ENCODE results near the gene RARB.

RARB gene

DNA sequence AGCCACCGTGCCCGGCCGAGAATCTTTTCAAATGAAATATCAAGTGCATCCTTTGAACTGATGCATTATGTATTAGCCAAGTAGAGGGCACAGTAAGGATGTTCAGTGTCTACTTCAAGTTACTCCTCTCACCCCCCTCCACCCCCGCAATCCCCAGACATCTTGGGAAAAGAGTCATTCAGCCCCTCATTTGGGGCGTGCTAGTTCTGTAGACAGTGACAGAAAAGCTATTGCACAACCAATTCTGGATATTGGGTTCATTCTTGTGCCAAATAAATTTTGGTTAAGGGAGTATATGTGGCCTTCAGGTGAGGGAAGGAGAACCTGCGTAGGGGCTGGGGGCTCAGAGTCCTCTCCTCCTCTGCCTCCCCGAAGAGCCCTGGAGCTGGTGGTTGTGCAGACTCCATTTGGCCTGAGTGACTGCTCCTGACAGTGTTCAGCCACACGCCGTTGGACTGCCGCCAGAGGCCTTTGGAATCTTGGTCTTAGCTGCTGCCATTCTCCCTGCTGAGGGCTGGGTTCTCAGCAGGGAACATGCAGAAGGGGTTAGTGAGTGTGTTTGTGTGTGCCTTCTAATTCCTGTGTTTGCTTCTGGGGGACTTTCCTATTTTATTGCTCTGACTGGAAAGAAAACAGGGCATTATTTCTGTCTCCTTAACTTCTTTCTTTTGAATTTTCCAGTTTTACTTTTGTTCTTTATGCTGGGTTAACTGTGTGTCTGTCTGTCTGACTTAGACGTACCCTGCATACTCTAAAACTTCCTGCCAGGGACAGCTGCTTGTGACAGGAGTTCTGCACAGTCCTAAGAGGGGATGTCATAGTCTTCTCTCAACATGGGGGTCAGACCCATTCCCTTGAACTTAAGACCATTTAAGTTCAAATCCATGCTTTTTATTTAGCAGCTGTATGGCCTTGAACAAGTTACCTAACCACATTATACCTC, 21.0 kb downstream of the RARB start:
- DNase-seq = no peak

DNA sequence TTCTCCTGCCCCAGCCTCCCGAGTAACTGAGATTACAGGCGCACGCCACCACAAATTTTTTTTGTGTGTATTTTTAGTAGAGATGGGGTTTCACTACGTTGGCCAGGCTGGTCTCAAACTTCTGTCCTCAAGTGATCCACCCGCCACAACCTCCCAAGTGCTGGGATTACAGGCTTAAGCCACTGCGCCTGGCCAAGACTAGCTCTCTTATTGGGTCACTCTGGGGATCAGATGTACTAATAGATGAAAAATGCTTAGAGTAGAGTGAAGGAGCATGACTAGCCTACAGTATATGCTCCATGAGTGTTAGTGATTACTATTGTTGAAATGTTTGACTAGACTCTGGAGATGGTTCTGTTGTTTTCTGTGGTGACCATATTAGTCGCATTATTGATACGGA, 21.8 kb downstream of the RARB start:
- DNase-seq = no peak

DNA sequence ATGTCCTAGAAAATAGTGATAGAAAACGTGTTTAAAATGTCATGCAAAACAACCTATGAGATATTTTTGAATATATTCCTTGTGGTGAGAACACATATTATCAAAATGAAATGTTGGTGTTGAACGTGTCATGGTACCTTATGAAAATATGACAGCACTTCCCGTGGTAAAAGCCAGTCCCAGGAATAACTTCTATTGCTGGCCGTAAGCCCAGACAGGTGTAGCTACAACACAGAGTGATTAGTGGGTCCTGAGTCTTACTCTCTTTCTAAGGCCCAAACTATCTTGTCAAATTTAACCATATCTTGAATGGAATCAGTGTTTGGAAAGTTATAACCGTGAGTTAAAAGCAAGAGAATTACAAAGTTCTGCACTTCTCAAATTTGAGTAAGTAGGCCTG, 24.1 kb downstream of the RARB start:
- no peak for DNase-seq

DNA sequence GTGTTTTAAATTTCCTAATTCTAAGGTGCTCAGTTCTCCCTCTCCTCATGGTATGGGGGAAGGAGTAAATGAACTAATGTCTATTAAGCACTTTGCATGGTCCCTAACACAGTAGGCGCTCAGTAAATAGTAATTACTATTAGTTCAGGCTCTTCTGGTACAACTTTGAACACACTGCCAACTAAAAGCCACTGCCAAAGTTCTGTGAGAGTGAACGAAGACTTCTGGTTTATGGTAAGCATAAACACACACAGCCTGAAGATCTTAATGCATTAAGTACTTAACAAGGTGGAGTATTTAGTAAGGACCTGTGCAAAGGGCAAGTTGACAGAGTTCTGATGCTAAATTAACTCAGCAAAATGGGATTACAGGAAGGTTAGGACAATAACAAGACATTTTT, 24.7 kb downstream of the RARB start:
- no peak for DNase-seq

DNA sequence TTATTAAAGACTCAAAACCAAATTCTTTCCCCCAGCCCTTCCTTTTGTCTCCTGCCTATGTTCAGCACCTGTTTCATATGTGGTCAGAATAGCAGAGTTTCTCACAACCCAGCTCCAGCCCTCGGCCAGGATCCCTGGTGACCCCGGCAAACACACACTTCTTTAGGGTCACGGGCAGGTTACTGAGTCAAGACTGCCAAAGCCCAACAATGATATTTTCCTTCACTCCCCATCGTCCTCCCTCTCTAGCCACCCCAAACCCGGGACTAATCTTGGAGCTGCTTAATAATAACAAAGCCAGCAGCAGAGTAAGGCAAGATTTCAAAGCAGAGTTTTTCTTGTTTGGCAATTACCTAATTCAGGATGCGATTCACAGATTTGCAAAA, 25.5 kb downstream of the RARB start:
- no peak for DNase-seq

DNA sequence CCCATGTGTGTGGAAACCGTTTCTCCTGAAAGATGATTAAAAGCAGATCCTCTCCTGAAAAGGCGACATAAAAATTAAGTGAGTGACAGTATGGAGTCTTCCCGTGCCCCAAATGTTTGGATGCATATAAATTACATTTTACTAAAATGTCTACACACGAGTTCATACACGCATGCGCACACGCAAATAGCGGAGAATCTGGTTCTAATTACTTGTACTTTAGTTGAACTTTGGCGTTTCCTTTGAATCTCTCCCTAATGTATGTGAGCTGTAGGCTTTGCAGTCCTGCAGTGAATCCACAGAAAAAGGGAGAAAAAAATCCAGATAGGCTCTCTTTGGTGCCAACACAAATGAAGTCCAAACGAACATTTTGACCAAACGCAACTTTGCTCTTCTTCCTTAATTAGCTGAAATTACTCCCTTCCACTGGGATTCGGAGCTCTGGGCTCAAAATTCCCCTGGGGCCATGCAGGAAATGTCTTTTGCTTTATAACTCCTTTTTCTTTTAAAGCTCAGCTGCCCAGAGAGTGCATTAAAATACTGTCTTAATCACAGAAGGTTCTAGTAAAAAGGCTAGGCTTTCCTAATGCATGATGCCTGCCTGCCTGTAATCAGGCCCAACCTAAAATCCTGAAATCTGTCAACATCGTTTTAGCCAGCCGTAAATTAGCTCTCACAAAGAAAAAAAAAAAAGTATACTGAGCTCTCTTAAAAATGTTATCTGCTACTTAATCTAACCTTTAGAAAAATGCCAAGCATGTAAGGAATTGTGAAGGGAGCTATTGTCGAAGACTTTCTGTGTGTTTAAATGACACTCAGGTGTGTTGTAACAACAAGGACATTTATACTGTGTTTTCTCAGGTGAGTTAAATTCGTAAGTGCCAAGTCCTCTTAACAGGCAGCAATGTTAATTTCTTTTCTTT, 26.2 kb downstream of the RARB start:
- DNase-seq = no peak

DNA sequence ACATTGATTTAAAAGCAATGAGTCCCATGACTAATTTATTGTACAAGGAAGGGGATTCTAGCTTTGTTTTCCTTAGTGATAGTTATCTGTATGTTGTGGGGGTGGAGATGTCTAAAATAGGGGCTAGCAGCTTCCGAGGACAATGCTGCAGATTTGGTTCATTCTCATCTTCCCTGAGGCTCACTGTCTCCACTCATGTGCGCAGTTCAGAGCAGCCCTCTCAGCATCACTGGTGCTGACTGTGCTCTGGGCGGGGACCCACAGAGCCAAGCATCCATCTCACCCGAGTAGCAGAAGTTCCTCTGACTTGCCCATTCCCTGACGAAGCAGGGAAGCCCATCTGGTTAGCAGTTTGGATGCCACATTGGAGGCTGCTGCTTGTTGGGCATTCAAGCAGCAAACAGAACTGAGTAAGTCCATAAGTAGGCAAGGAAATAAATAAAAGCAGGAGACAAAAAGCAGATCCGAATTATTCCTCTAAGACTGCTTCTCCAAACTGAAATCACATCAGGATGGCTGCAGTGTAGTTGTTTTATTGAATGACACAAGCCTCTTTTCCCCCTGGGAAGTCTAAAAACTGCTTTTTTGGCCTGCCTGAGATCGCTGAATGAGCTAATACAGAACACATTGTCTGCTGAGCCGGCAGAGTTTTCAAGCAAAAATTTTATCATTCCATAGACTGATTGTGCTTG, 27.5 kb downstream of the RARB start:
- DNase-seq = no peak

DNA sequence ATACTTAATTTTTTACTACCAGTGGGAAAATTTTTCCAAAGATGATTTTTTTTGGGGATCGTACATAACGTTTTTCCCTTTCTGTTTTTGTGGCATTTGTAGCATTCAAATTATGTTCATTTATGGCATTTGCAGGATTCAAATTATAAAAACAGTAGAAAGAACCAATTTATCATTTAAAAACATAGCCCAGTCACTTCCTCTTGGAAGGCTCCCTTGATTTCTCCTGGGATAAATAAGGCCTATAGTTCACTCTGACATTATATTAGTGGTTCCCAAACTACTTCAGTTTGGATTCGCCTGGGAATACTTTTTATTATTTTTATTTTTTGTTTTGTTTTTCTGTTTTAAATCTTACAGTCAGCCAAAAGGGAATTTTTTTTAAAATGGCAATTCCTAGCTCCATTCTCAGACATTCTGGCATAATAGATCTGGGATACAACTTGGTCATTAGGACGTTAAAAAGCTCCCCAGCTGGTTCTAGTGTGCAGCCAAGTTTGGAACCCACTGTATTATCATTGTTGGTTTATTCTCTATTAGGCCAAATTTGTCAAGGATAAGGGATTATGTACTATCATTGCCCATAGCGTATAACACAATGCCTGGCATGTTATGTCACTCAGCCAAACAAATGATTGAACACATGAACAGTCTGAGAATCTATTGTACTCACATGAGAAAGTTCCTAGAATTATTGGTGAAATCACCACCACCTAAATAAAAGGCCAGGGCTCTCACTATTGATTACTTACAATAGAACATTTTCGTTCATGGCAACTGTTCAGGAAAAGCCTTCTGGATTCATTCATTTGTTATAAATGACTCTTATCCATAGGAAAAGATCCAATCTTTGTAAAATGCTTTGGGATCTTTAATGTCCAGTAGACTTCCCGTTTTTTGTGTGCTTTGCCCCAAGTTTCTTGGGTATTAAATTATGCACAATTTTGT, 28.9 kb downstream of the RARB start:
- no peak for DNase-seq

DNA sequence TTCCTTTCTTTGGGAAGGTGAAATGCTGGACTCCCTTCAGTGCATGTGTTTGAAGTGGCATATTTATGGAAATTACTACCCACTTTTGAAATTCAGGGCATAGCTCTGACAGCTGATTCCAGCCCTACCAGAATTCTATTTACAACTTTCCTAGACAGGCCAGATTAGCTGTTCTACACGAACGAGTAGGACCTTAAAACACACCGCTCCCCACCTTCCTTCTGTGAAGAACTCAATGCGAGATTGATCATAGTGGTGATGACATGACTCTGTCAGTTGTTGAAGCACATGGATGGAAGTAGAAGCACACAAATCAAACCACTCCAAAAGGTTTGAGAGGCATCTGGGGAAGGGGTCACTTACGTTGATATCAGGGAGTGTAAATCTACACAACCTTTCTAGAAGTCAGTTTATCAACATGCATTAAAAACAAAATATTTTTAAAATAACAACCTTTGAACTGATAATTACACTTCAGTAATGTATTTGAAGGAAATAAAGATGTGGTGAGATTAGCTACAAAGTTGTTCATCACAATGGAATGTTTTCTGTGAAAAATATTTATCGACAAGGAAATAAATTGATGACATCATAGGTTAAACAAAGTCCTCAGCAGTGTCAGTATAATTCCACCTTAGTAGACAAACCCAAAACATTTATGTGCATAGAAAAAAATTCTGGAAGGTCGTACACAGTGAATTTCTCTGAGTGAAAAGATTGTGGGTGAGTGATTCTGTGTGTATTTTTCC, 29.8 kb downstream of the RARB start:
- no peak for DNase-seq

DNA sequence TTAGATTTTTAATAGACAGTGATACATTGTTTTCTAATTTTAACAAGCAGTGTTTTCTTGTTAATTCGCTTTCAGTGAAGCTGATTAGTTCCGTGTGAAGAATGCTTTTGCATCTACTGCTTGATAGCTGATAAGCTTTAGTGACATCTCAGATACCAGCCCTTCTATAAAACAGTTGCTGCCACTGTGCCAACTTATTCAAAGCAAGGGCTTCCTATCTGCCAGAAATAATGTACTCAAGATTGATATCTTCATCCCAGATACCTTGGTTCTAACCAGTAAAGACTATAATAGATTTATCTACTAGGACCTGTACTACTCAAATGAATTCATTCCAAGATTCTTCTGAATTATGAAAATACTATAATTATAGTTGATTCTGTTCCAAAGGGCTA, 30.4 kb downstream of the RARB start:
- DNase-seq = no peak

DNA sequence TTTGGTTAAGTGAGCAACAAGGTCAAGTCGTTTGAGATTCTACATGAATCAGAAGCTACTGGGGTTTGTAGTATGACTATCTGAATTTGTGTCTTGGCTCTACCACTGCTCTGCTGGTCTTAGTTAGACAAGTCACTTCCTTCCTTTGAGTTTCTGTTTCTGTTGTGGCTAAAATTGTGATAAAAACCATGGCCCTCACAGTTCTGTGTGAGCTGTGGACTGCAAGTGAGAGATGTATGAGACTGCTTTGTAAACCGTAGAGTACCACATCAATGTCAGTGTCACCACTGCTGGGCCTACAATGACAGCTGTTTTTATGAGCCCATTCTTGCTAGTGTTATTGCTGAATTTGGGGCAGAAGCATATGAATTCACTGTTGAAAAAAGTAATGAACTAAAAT, 32.7 kb downstream of the RARB start:
- peak; percentile 21 for DNase-seq

DNA sequence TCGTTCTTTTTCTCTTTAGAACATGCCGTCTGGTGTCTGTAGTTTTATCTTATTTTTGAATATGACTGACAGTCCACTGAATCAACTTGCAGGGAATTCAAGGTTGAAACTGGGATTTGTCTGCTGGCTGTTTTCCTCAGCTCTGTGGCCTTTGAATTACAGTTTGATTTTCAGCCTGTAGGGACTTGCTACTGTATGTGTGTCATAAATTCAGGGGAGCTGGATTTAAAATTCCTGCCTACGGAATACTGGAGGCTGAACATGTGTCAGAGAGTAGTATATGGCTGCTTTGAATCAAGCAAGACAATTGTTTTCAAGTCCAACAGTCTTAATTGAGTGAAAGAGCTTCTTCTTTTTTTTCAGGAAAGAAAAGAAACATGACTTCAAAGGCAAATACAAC, 33.9 kb downstream of the RARB start:
- no peak for DNase-seq

DNA sequence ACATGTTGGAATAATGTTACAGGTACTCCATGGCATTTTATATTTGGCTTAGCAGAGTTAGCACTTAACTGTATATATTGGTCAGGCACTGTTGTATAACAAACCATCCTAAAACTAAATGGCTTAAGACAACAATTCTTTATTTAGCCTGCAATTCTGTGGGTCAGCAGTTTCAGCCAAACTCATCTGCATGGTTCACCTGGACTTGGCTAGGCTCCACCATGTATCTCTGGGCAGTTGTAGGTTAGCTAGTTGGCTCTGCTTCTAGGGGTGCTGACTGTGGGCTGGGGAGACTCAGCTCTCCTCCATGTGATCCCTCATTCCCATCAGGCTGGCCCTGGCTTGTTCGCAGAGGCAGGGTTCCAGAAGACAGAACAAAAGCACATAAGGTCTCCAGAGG, 34.4 kb downstream of the RARB start:
- DNase-seq = no peak

DNA sequence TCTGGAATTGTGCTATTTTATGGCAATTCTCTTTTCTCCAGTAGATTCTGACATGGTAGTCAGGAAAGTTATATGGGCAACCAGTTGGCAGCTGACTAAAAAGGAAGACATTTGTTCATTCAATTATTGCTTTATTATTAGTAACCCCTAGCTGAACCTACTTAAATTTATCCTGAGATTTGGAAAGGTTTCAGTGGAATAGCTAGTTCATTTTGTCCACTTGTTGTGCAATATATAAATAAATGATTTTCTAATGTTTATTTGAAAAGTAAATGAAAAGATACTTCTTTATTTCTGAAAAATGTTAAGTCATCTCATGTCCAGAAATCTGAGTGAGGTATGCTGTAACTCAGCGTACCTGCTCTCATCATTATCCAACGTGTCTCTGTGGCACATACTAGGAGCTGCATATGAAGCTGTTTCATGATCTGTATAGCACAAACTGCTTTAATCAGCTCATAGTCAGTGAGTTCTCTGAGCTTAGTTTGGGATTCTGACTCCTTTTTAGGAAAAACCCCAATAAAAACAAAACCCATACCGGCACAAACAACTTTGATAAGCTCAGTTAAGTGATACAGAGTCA, 35.9 kb downstream of the RARB start:
- no peak for DNase-seq

DNA sequence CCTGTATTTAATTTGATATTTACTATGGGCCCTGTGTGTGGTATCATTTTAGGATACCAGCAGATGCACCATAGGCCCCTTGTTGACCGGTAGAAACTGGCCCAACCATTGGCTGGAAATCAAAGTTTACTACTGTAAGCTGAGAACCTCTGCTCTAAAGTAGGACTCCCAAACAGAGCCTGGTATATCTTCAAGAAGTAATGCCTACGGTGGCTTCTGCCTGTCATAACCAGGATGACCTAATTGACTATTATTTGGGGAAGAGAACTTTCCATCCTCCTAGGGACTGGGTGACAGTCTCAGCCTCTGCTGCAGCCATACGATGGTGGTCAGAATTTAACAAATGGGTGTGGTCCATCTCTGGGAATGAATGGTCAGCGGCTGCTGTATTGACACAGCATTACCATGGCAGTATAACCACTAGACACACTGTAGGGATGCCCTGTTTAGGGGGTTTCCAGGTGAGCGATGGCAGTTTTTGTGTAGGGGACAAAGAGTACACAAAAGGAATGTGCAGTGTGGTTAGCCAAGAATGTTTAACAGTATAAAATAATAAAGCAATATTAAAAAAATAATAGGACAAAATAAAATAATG, 37.3 kb downstream of the RARB start:
- no peak for DNase-seq

DNA sequence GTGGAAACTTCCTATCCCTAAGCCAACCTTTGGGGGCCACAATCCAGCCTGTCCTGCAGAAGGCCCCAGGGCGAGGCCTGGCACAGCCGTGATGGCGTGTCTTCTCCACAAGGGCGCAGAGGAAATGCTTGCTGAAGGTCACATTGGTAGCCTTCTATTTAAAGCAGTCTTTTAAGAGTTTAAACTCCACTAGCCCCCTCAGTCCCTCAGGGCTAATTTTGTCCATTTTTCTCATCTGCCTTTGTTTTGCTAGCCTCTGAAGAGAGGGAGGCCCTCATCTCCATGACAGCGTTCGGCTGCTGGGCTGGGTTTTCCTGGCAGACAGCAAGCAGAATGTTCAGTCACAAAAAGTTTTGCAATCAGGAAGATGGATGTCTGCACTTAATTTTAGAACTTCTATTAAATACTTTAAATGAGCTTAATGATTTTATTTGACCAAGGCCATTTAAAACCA, 40.8 kb downstream of the RARB start:
- DNase-seq = no peak

DNA sequence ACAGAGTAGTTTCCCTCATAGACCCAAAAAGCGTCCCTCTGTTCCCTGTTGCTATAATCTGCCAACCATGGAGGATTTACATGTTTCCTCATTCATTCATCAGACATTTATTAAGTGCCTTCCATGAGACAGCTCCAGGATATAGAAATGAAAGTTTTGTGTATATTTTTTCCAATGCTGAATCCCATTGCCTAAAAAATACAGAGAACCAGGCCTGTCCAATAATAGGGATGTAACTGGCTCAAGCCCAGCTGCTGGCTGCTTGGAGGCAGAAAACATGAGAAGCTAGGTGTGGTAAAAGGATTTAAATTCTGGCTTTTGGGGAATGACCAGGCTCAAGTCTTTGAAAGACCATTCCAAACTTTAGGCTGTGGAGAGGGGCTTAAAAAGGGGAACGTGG, 41.5 kb downstream of the RARB start:
- DNase-seq = no peak

DNA sequence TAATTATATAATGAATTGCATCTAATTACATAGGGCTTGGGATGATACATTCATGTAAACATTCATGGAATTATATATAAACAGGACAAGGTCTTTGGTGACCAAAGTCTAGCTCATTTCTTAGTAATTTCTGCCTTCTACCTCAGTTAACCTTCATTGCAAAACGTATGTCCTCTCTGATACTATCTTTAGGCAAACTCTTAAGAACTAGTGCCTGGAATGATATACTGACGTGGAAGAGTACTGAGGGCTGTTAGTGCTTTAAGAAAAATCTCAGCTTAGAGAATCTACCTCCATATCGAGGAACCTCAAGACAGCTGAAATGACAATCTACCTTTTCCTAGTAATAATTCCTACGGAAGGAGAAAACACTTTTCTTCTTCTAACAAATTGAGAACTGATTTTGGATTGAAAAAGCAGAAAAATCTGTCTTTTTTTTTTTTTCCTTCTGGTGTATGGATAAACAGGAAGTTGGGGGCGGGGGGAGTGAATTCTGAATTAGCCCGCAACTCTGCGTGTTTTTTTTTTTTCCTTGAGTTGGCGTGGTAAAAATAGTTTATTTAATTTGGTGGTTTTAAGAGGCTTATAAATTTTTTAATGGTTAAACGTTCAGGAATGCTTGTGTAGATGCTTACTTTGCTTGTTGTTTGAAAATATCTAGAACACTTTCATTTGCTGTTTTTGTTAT, 43.2 kb downstream of the RARB start:
- no peak for DNase-seq

DNA sequence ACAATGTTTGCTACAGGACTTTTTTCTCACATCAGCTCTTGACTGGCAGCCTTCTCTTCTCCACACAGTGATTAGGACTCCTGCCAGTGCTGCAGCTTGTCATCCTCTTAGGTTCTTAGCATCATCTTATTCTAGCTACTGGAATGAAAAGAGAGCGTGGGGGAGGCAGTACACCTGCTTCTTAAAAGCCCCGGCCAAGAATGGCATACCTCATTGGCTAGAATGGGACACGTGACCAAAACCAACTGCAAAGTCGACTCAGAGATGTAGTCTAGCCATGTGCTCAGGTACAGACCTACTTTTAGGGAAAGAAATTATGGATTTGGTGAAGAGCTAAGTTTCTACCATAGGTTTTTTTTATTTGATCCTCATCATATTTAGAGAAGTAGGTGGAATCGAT, 44.1 kb downstream of the RARB start:
- no peak for DNase-seq

DNA sequence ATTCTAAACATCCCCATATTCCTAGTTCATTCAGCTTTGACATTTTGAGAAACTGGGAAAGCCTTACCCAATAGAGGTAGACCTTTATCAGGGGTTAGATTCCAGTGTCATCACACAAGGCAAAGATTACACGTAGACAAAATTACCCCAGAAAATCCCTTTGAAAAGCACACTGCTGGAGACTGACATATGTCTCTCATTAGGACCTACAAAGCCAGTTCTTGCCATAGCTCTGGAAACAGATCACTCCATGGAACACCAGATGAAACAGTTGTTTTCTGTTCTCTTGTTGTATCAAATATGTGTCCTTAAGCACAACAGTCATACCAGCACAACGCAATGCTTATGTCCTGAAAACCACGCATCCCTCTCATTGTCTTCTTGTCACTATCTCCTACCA, 44.7 kb downstream of the RARB start:
- no peak for DNase-seq
